Kidney tubule cell (primary cell): ENCODE results near the gene ABHD6.
"Not testable (repeated sequence)": the region's sequence is repeated elsewhere in the genome, so short reads cannot be mapped to it uniquely, and the experiment has no call there.

ENCODE experiments used
- DNase-seq: peaks from one replicate; pipeline ENCODE4 v3.0.0-alpha.2; 2018; ENCODE audit warnings: low spot score

Gene ABHD6

DNA sequence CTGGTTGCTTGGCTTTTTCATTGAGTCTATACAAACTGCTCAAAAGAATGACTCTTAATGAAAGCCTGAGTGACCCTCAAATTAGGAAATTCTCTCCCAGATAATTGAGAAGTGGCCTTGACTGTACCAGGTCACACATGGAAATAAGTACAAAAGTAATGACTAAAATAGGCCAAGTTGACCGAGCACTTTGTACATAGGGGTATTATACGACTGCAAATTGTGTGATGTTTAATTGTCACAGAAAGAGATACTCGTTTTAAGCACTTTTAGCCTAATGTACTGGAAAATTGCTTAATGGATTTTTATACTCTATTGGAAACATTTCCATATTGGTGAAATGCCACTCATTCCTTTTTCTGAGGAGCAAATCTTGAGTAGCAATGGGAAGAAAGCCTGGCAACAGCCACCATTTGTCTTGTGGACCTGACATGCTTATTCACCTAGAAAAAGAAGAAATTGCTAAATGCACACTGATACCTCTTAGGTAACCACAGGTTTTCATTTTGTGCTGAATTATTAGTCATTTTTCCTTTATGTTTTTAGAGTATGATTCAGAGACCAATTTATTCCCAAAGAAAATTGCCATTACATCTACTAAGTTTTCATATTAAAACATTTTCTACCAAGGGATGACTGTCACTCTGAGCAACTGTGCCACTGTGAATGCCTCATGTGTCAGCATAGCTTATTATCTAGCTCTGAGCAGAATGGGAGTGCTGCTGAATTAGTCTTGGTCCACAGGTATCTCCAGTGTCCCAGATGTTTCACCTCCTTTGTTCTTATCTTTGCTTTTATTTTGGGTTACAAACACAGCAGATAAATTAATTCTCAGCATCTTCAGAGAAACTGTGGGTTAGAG lies 86.2 kb downstream of the ABHD6 start:
- no peak for DNase-seq

DNA sequence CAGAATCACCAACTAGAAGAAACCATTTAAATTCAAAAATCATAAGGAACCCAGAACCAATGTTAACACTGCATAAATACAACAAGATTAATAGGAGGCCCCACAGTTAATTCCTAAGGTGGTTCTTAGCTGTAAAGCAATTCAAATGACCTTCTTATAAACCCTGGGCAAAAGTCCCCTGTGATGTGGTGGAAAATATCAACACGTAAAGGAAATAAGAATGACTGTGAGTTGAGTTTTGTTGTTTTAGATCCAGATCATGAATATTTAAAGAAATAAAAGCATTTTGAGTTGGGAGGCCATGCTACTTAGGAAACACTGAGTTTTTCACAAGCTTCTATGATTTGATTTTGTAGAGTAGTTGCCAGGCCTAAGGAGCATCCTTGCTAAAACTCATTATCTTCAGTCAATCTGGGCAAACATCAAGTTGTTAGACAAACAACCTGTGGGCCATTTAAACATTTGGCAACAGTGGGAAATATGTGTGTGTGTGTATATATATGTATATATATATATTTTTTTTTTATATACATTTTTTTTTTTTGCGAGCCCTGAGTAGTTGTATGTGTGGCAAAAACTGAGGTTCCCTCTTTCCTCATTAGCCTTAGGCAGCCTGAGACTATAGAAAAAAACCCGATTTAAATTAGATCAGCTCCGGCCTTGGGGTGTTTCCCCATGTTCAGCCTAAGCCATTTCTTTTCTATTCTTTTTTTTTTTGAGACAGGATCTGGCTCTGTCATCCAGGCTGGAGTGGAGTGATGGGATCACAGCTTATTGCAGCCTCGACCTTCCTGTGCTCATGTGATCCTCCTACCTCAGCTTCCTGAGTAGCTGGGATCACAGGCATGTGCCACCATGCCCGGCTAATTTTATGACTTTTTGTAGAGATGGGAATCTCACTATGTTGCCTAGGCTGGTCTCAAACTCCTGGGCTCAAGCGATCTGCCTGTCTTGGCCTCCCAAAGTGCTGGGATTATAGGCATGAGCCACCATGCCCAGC lies 87.1 kb downstream of the ABHD6 start:
- no peak for DNase-seq

DNA sequence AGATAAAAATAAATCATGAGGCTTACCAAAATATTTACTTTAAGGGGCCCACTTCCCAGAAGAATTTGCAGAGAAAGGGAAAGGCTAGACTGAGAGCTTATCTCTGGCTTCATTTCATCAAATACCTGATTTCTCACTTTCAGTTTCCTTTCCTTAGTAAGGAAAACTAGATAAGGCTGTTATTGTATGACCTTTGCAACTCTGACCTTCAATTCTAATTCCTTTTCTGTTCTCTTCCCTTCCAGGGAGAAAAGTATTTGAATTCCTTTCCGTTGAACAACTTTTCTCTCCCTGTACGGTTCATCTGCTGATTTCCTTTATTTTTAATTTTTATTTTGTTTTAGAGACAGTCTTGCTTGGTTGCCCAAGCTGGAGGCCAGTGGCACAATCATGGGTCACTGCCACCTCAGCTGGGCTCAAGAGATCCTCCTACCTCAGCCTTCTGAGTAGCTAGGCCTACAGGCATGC lies 88.0 kb downstream of the ABHD6 start:
- DNase-seq: peak; percentile 86

DNA sequence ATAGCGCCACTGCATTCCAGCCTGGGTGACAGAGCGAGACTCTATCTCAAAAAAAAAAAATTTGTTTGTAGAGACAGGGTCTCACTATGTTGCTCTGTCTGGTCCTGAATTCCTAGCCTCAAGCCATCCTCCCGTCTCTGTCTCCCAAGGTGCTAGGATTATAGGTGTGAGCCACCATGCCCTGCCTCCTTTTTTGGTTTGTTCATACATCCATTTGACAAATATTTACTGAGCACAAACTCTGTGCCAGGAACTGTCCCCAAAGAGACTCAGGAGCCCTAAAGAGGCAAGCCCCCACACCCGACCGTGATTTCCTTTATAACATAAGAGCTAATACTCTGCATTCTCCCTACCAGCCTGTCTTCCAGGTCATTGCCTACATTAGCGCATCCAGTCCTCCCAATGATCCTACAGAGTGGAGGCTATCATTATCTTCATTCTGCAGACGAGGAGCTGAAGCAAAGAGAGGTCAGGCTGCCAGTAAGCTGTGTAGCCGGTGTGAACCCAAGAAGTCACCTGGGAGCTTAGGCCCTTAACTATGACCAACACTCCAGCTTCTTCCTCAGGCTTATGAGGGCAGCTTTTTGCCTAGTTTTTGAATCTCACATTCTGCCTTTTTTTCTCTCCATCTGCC lies 88.8 kb downstream of the ABHD6 start:
- no peak for DNase-seq

DNA sequence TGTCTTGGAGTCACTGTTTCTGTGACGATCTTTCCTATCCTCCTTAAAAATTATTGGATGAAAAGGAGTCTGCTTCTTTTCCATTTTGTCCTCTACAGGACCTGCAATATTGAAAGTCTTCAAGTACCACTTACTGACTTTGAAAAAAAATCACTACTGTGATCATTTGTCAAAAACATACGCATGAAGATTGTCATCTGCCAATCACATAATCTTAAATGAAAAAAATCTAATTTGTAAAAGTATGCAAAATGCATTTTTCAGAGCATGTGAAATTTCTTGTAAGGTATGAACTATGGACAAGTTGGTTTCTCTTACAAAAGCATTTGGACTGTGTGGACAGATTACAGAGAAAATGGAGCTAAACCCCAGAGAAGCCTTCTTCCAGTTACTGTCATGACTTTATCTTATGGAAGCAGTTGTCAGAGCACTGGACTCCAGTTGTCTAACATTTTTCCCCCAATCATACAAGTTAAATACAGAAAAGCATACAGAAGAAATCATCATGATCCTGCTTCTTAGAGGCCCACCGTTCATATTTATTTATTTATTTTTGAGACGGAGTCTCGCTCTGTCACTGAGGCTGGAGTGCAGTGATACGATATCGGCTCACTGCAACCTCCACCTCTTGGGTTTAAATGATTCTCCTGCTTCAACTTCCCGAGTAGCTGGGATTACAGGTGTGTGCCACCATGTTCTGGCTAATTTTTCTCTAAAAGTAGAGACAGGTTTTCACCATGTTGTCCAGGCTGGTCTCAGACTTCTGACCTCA lies 91.7 kb downstream of the ABHD6 start:
- DNase-seq: no peak

DNA sequence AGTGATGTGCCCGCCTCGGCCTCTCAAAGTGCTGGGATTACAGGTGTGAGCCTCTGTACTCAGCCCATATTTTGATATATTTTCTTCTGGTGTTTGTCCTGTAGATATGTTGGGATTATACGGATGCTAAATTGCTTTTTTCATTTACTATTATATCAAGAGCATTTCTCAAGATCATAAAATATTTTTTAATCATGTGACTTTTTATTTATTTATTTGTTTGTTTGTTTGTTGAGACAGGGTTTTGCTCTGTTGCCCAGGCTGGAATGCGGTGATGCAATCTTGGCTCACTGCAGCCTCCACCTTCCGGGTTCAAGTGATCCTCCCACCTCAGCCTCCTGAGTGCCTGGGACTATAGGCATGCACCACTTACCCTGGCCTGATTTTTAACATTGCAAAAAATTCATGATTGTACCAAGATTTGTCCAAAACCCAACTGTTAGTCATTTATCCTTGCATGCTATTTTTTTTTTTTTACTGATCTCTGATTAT lies 92.4 kb downstream of the ABHD6 start:
- no peak for DNase-seq

DNA sequence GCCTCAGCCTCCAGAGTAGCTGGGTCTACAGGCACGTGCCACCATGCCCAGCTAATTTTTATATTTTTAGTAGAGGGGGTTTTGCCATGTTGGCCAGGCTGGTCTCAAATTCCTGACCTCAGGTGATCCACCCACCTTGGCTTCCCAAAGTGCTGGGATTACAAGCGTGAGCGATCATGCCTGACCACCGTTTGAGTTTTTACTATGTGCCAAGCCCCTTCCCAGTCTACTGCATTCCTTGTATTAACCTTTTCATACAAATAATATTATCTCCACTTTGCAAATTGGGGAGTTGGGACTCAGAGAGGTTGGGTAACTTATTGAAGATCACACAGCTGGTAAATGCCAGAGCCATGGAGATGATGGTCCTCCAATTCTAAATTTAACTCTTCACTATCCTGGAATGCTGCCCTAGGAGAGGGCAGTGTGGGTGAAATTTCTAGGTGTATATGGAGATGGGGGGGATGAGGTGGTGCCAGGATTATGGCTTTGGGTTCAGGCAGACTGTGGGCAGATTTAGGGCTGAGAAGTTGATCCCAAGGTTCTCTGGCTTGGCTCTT lies 94.1 kb downstream of the ABHD6 start:
- DNase-seq: no peak

DNA sequence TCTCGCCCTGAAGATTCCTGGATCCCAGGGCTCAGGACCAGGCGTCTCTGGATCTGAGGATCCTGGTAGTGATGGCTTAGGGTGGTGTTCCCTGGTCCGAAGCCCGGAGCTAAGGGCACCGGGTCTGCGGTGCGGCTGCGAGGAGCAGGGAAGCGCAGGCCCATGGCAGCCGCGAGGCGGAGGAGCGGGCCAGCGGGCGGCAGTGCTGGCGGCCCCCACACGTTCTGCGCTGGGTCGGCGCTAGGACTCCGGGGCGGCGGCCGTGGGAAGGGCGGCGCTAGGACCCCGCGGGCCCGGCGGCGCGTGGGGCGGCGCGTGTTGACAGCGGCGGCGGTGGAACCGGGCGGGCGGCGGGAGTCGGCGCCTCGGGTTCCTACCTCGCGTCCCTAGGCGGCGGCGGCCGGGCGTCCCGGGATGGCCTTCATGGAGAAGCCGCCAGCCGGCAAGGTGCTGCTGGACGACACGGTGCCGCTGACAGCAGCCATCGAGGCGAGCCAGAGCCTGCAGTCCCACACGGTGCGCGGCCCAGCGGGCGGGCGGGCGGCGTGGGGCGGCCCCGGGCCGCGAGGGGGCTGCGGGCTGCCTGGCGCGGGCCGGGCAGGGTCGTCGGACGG lies 95.1 kb downstream of the ABHD6 start, which contains the start of gene PXK:
PXK (plus strand) TSS at position 318 of the 614 bp plus-strand sequence; CDS start at position 415, 97 bp downstream.
- peak; percentile 75 for DNase-seq

DNA sequence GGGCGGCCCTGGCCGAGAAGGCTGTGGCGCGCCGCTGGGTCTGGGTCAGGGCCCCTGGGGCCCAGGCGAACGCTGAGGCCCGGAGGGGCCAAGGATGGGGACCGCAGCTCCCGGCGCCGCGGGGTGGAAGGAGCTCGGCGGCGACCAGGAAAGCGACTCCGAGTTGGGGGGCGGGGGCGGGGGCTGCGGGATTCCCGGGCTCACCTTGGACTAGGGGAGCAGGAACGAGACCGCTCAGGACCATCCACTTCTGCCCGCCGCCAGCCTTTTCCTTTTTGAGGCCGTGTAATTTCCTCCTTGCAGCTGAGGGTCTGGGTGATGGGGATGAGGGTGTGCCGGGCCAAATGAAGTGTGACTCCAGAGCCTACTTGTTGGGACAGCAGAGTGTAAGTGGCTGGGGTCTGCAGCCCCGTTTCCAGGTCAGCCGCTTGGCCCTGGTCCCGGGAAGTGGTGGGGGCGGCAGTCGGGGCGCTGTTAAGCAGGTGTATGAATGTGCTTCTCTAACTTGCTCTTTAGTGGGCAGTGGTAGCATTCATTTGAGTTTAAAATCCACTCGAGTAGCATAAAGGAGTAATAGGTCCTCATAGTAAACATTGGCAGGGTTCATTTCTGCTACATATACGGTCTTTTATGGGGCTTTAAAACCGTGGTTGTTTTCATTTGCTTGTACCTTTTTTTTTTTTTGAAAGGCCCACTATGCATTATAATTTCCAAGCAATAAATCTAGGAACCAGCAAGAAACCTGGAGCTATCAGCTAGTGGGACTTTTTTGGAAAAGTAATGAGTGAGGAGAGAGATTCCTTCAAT lies 95.8 kb downstream of the ABHD6 start:
- DNase-seq: peak; percentile 31

DNA sequence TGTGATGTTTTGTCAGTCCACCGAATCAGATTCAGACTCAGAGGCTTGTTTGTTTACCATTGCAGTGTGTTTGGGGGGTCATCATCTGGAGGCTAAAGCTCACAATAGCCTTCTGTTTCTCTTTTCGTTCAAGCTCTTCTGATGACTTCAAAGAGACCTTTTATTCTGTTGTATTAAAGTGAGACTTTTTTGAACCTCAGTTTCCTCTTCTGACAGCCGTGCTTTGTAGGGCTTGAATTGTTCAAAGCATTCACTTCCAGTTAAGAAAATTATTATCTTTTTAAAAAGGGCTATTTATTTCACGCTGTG lies 96.4 kb downstream of the ABHD6 start:
- no peak for DNase-seq

DNA sequence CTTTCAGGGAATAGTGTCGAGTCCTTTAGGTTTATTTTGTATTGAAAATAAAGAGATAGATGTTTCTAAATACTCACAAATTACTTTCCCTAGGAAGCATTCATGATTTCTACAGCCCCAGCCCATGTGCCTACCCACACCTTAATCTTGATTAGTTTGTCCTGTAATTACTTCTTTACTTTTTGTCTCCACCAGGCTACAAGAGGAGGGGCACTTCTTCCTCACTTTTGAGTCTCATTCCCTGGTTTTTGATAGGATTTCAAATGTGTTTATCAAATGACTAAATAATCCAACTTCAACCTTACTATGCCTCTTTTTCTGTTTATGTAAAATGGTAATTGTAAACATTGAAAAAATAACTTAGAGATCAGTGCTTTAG lies 96.9 kb downstream of the ABHD6 start:
- DNase-seq: no peak

DNA sequence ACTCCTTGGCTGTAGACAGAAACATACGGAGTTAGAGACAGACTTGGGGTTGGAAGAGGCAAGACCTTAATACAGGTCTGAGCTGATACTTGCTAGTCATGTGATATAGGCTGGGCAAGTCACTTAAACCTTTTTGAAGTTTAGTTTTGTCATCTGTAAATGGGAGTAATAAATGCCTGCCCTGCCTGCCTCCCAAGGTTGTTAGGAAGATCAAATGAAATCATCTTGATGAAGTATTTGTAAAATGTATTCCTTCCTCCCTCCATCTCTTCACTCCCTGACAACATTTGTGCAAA lies 98.0 kb downstream of the ABHD6 start:
- no peak for DNase-seq

DNA sequence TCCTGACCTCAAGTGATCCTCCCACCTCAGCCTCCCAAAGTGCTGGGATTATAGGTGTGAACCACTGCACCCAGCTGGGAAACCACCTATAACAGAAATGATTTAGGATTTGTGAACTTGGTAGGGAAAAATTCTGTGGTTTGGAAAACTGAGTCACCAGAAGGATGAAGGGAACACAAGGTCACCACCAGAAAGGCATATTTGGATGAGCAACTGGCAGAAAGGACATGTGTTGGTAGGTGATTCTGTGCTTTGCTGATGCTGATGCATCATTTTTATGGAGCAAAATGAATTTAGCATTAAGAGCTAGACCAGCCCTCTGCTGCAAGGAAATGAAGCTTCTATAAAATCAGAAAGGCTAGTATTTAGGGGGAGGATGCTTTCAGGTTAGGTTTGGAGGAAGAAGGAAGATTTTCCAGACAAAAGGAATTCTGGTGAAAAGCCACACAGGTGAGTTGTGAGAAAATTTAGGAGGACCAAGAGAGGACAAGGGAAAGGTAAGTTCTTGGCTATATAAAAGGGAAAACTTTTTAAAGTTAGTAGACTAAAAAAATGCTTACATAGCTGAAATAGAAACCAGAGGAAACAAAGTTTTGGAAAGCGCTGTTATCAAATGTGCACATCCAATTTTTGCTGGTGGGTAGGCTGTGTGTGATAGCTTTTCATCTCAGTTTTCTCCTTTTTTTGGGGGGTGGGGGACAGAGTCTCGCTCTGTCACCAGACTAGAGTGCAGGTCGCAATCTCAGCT lies 98.7 kb downstream of the ABHD6 start:
- DNase-seq: peak; percentile 90

DNA sequence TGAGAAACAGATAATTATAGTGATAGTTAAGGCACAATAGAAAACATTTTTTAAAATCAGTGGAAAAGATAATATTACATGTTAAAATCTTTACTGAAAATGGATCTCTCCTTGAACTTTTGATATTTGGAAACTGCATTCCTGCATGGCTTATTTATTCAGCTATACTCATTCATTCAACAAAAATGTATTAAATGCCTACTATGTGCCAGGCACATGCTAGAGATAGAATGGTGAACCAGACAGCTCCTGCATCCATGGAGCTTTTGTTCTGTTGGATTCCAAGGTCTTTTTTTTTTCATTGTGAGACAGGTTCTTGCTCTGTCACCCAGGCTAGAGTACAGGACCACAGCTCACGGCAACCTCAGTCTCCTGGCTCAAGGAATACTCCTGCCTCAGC lies 99.6 kb downstream of the ABHD6 start:
- no peak for DNase-seq

DNA sequence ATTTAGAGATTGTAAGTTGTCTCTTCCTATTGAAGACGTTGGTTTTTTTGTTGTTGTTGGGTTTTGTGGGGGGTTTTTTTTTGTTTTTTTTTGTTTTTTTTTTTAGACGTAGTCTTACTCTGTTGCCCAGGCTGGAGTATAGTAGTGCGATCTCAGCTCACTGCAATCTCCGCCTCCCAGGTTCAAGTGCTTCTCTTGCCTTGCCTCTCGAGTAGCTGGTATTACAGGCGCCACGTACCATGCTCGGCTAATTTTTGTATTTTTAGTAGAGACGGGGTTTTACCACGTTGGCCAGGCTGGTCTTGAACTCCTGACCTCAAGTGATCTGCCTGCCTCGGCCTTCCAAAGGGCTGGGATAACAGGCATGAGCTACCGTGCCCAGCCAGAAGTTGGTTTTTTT lies 101.6 kb downstream of the ABHD6 start:
- not testable (repeated sequence) for DNase-seq

DNA sequence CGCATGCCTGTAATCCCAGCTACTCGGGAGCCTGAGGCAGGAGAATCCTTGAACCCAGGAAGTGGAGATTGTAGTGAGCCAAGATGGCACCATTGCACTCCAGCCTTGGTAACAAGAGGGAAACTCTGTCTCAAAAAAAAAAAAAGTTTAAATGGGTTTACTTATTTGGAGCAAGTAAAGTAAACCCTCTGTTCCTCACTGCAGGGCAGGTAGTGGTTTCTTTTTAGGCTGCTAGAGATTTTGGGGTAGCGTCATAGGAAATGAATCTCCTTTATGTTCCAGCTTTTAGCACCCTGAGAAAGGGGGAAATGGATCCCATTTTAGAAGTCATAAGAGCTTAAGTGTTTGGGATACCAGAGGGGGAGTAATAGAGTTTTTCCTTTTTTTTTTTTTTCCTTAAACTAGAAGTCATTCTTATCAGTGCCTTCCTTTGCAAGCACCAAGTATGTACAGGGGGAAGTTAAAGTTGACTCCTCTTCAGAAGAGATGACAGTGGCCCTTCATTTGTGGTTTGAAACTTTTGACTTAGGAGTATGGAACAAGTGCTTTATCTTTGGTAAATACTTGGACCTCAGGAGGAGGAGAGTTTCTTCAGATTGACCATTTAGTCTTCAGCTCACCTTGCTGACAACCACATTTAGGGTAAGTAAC lies 103.1 kb downstream of the ABHD6 start:
- no peak for DNase-seq

DNA sequence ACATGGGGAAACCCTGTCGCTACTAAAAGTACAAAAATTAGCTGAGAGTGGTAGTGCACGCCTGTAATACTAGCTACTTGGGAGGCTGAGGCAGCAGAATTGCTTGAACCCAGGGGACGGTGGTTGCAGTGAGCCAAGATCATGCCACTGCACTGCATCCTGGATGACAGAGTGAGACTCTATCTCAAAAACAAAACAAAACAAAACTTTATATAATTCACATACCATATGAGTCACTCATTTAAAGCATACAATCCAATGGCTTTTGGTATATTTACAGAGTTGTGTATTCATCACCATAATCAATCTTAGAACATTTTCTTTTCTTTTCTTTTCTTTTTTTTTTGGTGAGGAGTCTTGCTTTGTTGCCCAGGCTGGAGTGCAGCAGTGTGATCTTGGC lies 103.8 kb downstream of the ABHD6 start:
- no peak for DNase-seq

DNA sequence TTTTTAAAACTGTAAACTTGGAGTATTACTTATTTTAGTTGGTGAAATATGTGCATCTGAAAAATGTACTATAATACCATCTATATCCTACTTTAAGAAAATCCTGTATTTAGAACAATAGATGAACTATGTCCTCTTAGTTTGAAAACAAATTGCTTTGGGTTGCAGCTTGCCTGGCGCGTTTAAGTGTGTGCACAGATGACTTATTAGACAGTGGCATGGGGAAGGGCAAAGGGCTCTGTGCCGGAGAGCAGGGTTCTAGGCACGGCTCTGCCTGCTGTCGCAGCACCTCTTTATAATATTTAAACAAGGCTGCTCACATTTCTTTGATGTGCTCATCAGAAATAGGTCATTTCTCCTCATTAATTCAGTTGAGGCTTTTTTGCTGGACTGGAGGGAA lies 105.1 kb downstream of the ABHD6 start:
- no peak for DNase-seq
